Stomach (tissue), 9 donors: ENCODE data around the gene DOCK4. TPM values are rescaled to one million over a fixed set of nuclear protein-coding genes. Genes with fewer than 3 reads are reported as not detected.

Experiments used
- DNase-seq, 2 donors: peaks; one replicate each; pipeline versions ENCODE4 v3.0.0 to v3.0.0-alpha.2; 2013 to 2019
- H3K27ac ChIP-seq, 5 donors: fragments of 200-600 bp in 4 of 5; sonication (generic) in 4 of 5; one replicate each; pipeline ENCODE4 v1.5.1; 2013 to 2019; ENCODE audit warnings: mild to moderate bottlenecking in 1 of 5, moderate library complexity in 1 of 5
- H3K27me3 ChIP-seq, 3 donors: fragments of 200-600 bp; sonication (generic); one replicate each; pipeline ENCODE4 v1.5.1; 2017 to 2019; ENCODE audit warnings: mixed run types in 1 of 3
- H3K36me3 ChIP-seq, 4 donors: fragments of 200-600 bp; sonication (generic); 1 replicate in 3 of 4; 2 replicates in 1 of 4; pipeline ENCODE4 v1.5.1; 2016 to 2019
- H3K4me1 ChIP-seq, 4 donors: fragments of 200-600 bp; sonication (generic); one replicate each; pipeline ENCODE4 v1.5.1; 2016 to 2019
- H3K4me3 ChIP-seq, 4 donors: fragments of 200-600 bp; sonication (generic) in 3 of 4; one replicate each; pipeline ENCODE4 v1.5.1; 2016 to 2019; ENCODE audit warnings: mild to moderate bottlenecking in 1 of 4
- H3K9me3 ChIP-seq, 4 donors: fragments of 200-600 bp; sonication (generic); one replicate each; pipeline ENCODE4 v1.5.1; 2016 to 2019
- EP300 ChIP-seq: sonication (generic); formaldehyde crosslinking; IDR thresholded peaks from one replicate; pipeline ENCODE4 v1.6.1; 2017; ENCODE audit warnings: antibody characterized with exemption
- POLR2A ChIP-seq, 4 donors: fragments of 450-650 bp; IDR thresholded peaks; one replicate each; pipeline ENCODE4 v1.6.1; 2016; ENCODE audit warnings: antibody characterized with exemption in 4 of 4, control low read depth in 2 of 4, mild to moderate bottlenecking in 1 of 4, moderate library complexity in 1 of 4
- POLR2AphosphoS5 ChIP-seq, 3 donors: sonication (generic); formaldehyde crosslinking; IDR thresholded peaks; one replicate each; pipeline ENCODE4 v1.6.1; 2016; ENCODE audit warnings: antibody characterized with exemption in 3 of 3
- WGBS, 5 donors: extraction: QIAGEN DNeasy Blood & Tissue Kit in 3 of 5; methylation state at CpG; one replicate each; pipeline versions ENCODE4 v1.1.5 to v1.1.7; 2013 to 2018; 5-methylcytosine and 5-hydroxymethylcytosine counted together
- intact Hi-C: fragments of 100-400 bp; cut with DNase I; formaldehyde crosslinking; loops from one replicate; pipeline ENCODE4 v1.15.1; 2023; ENCODE audit warnings: low total_unique reads
- polyA plus RNA-seq, 3 donors: library from polyadenylated mRNA; stranded (reverse); fragments of 200-250 nt; gene quantifications; one replicate each; pipeline ENCODE4 v1.2.3, GENCODE V29; 2013
- total RNA-seq, 5 donors: library from RNA; depleted of rRNA; stranded (reverse); fragments of >200 nt; gene quantifications; one replicate each; pipeline versions ENCODE4 v1.1.0 to v1.2.3, GENCODE V29; 2014 to 2016
- TF ChIP-seq, protein P1 (sequence below), 7 experiments: fragments of 450-650 bp in 4 of 7; fragments of 200-600 bp in 3 of 7; sonication (generic) in 3 of 7; IDR thresholded peaks; one replicate each; pipeline ENCODE4 v1.5.1; 2016 to 2019; ENCODE audit warnings: antibody characterized with exemption in 7 of 7, control low read depth in 2 of 7, mild to moderate bottlenecking in 1 of 7
- donor health status: healthy with polysubstance abuse.
- donor health status: Bipolar disorder and iron deficiency.
- donor health status: healthy.

DOCK4 gene
- total and polyA plus RNA-seq, 8 donors = 1.1 to 54.9 (median 16.4) TPM

DNA sequence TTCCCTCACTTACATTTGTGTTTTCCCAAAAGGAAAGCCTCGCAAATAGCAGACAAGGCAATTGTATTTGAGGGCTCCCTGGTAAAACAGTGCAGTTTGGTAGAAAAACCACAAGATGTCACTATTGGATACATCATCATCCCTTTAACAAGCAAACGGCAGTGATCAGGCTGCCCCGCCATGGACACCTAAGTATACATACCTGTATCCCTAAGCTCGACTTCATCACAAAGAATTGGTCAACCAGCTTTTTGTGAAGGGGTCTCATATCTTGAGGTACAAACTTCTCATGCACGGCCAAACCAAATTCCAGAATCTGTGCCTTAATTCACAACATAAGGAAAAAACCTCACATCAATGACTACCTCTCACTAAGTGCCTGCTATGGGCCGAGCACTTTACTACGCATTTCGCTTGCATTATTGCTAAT, 464.4 kb downstream of the DOCK4 start:
- H3K36me3 ChIP-seq = peaks cover 0 to 28% (median 19%) of the 10 kb centered on the region in 4 donors

DNA sequence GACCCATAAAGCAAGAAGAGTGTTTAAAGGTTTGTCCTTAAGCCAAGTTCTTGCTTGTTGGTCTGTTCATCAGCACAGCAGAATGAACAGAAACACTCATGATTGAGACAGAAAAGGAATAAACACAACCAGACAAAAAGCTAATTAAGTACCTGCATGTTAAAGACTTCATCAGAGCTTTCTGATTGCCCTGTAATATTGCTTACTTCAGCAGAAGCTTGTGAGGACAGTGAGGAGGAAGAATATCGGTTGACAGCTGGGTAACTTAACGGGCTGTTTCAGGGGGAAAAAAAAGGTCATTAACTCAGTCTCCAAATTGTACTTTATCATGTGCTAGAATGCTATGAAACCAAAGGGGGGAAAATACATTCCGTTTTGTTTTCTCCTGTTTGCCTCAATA, 465.3 kb downstream of the DOCK4 start:
- intact Hi-C loops = loop anchor here (10.0 kb wide), 2 partner anchors 674 to 754 kb away; no protein-coding TSS in a partner anchor
- no peak overlapping the region for H3K4me3 ChIP-seq
- 75 to 87% (median 84%) methylated on average over 3 of the region's 3 CpGs for WGBS, 5 donors
- H3K27ac ChIP-seq = no peak overlapping the region
- peaks cover 0 to 15% (median 0%) of the 10 kb centered on the region in 4 donors for H3K4me1 ChIP-seq
- H3K27me3 ChIP-seq = no peaks in the 10 kb centered on the region
- peaks cover 0 to 28% (median 19%) of the 10 kb centered on the region in 4 donors for H3K36me3 ChIP-seq
- no peaks in the 10 kb centered on the region for H3K9me3 ChIP-seq
- no peak for DNase-seq
- TF ChIP-seq POLR2A (IDR thresholded peaks at IDR 0.05) (no peak), EP300 (no peak), POLR2AphosphoS5 (IDR thresholded peaks at IDR 0.05) (no peak)
- TF ChIP-seq, protein P1, sequence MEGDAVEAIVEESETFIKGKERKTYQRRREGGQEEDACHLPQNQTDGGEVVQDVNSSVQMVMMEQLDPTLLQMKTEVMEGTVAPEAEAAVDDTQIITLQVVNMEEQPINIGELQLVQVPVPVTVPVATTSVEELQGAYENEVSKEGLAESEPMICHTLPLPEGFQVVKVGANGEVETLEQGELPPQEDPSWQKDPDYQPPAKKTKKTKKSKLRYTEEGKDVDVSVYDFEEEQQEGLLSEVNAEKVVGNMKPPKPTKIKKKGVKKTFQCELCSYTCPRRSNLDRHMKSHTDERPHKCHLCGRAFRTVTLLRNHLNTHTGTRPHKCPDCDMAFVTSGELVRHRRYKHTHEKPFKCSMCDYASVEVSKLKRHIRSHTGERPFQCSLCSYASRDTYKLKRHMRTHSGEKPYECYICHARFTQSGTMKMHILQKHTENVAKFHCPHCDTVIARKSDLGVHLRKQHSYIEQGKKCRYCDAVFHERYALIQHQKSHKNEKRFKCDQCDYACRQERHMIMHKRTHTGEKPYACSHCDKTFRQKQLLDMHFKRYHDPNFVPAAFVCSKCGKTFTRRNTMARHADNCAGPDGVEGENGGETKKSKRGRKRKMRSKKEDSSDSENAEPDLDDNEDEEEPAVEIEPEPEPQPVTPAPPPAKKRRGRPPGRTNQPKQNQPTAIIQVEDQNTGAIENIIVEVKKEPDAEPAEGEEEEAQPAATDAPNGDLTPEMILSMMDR (IDR thresholded peaks at IDR 0.05) = no peak

More for the DNA sequence above, 464.4 kb downstream of the DOCK4 start:
- no peak overlapping the region for H3K4me3 ChIP-seq
- TF ChIP-seq EP300 = no peak
- no peak for TF ChIP-seq POLR2AphosphoS5 (IDR thresholded peaks at IDR 0.05)
- TF ChIP-seq, protein P1 (IDR thresholded peaks at IDR 0.05) = peak in 5 of 7 experiments; percentile 42 to 62 (median 55)
- no peak for TF ChIP-seq POLR2A (IDR thresholded peaks at IDR 0.05)
- WGBS, 5 donors = 31 to 43% (median 32%) methylated on average over 8 of the region's 8 CpGs
- peaks cover 0 to 15% (median 0%) of the 10 kb centered on the region in 4 donors for H3K4me1 ChIP-seq
- peak; percentile 69 to 88 for DNase-seq
- H3K9me3 ChIP-seq = no peaks in the 10 kb centered on the region
- H3K27ac ChIP-seq = no peak overlapping the region
- no peaks in the 10 kb centered on the region for H3K27me3 ChIP-seq
- intact Hi-C loops = loop anchor here (10.0 kb wide), 2 partner anchors 673 to 753 kb away; no protein-coding TSS in a partner anchor

DNA sequence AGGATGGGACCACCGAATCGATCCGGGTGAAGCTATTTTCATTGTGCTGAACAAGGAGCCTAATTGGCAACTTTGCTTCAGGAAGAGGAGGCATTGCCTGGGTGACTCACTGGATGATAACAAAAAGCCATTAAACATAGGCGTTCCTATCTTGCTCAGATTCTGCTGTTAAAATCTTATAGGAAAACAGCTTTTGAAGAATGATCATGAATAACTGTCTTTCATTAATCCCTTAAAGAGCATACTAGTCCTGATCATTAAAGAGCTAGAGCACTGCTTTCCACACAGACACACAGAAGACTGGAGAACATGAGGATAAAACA, 469.7 kb downstream of the DOCK4 start:
- H3K9me3 ChIP-seq = no peaks in the 10 kb centered on the region
- peaks cover 0 to 1% (median 0%) of the 10 kb centered on the region in 4 donors for H3K4me1 ChIP-seq
- intact Hi-C loops = loop anchor here (10.0 kb wide), 1 partner anchor 642 kb away; the partner anchor contains the start of gene LRRN3
- TF ChIP-seq EP300 = no peak
- no peak for TF ChIP-seq POLR2A (IDR thresholded peaks at IDR 0.05)
- TF ChIP-seq, protein P1 (IDR thresholded peaks at IDR 0.05) = no peak
- no peak for TF ChIP-seq POLR2AphosphoS5 (IDR thresholded peaks at IDR 0.05)
- WGBS, 5 donors = 21 to 33% (median 31%) methylated on average over 4 of the region's 4 CpGs
- H3K27ac ChIP-seq = no peak overlapping the region
- no peaks in the 10 kb centered on the region for H3K27me3 ChIP-seq
- peaks cover 0 to 33% (median 25%) of the 10 kb centered on the region in 4 donors for H3K36me3 ChIP-seq
- DNase-seq = no peak
- H3K4me3 ChIP-seq = no peak overlapping the region

DNA sequence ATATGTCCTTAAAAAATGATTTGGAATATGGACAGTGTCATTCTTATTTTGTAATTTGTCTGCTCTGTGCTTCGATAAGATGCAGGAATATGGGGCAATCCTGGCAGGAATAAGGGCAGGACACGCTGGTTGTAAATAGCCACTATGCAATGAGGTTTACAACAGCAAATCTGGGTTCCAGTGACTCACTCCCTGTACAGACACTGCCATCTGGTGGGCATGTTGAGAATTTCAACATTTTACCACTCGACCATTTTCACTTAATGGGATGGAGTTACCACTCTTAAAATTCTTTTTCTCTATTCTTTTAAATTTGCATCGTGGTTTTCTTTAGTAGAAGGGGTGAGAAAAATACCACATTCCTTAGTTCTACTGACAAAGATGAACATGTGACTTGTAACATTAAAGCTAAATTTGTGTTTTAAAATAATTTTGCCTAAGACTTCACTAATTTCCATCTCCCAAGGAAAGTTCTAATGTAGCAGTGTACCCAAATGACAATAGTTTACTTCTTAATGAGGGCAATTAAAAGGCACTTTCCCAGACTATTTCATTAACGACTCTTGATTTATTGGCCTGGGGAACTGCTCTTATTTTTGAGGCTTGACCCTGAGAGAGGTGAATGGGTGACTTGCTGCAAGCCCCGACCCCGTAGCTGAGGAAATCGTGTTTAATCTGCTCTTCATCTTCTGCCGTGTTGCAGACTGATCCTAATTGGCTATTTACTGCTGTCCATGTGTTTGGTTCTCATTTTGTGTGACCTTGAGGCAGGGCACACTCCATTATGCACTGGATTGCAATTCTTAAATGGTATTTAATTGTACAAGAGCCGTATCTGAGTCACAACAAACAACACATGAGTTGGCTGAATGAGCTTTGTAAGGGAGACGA, 470.3 kb downstream of the DOCK4 start:
- no peak for TF ChIP-seq EP300
- TF ChIP-seq, protein P1 (IDR thresholded peaks at IDR 0.05) = peak in 5 of 7 experiments; percentile 44 to 81 (median 79)
- no peak for TF ChIP-seq POLR2A (IDR thresholded peaks at IDR 0.05)
- TF ChIP-seq POLR2AphosphoS5 (IDR thresholded peaks at IDR 0.05) = peak in 1 of 3 donors; percentile 42
- peaks cover 0 to 31% (median 26%) of the 10 kb centered on the region in 4 donors for H3K36me3 ChIP-seq
- H3K27ac ChIP-seq = no peak overlapping the region
- DNase-seq = peak; percentile 47 to 85
- 36 to 43% (median 42%) methylated on average over 11 of the region's 11 CpGs for WGBS, 5 donors
- no peaks in the 10 kb centered on the region for H3K27me3 ChIP-seq
- intact Hi-C loops = loop anchor here (10.0 kb wide), 1 partner anchor 641 kb away; the partner anchor contains the start of gene LRRN3
- no peaks in the 10 kb centered on the region for H3K9me3 ChIP-seq
- no peaks in the 10 kb centered on the region for H3K4me1 ChIP-seq
- no peak overlapping the region for H3K4me3 ChIP-seq
